Measurements from ENCODE around the gene CNGB1. TPM values are rescaled to one million over a fixed set of nuclear protein-coding genes. Genes with fewer than 3 reads are reported as not detected.

Gene CNGB1
- total and polyA plus RNA-seq, 7 experiments from 2014 or later = not detected

GRCh38 chr16:57998486-57998885 lies 27.6 kb upstream of the CNGB1 start:
- Histone ChIP-seq H3K4me3 (ENCODE audit: low read length) (peak overlapping the region; percentile 67), H3K9me3 (ENCODE audit: control insufficient read depth in 2 of 3, low read length in 3 of 3) (no peaks in the 10 kb centered on the region), H3K36me3 (ENCODE audit: control insufficient read depth in 2 of 3, insufficient read depth in 3 of 3, low read length in 3 of 3) (peaks cover 0 to 45% (median 12%) of the 10 kb centered on the region in 3 experiments), H3K4me1 (ENCODE audit: control insufficient read depth in 2 of 2, insufficient read depth in 2 of 2, low read length in 2 of 2) (peaks cover 51 to 55% of the 10 kb centered on the region in 2 donors), H3K27me3 (ENCODE audit: control insufficient read depth in 2 of 2, insufficient read depth in 2 of 2, low read length in 2 of 2) (no peaks in the 10 kb centered on the region), H3K27ac (ENCODE audit: low read depth, low read length) (peak overlapping the region; percentile 85)
- intact Hi-C loops (cut with micrococcal nuclease) = loop anchor here in 1 of 2 donors (1.0 to 5.0 kb wide), 3 partner anchors 190 to 406 kb away; no protein-coding TSS in a partner anchor
- ChIA-PET CTCF (interaction anchor here (0.7 to 6.6 kb wide), 3 partner anchors 92 to 168 kb away, joined by 3 to 43 read pairs (median 16); no protein-coding TSS in a partner anchor), POLR2A (interaction anchor here (0.9 to 1.0 kb wide), 2 partner anchors 10 to 1067 kb away, joined by 3 to 4 read pairs; no protein-coding TSS in a partner anchor)
- no peaks in the 10 kb centered on the region for H3K27me3 Mint-ChIP-seq
- peak overlapping the region; percentile 70 to 91 (median 82) for H3K4me3 Mint-ChIP-seq
- peaks cover 0 to 11% (median 0%) of the 10 kb centered on the region in 5 donors for H3K36me3 Mint-ChIP-seq
- DNase-seq (peak in 8 of 9 donors; percentile 19 to 61 (median 32)), ATAC-seq (no peak)
- peak overlapping the region; percentile 79 to 92 (median 85) for H3K27ac Mint-ChIP-seq
- peaks cover 24 to 70% (median 55%) of the 10 kb centered on the region in 7 donors for H3K4me1 Mint-ChIP-seq
- no peaks in the 10 kb centered on the region for H3K9me3 Mint-ChIP-seq

- H3K27me3 Mint-ChIP-seq = no peaks in the 10 kb centered on the region
- no peaks in the 10 kb centered on the region for H3K9me3 ChIP-seq (ENCODE audit: control insufficient read depth in 2 of 3, low read length in 3 of 3)
- H3K9me3 Mint-ChIP-seq = no peaks in the 10 kb centered on the region
- H3K4me3 Mint-ChIP-seq = peak overlapping the region; percentile 70 to 91 (median 82)
- peaks cover 51 to 55% of the 10 kb centered on the region in 2 donors for H3K4me1 ChIP-seq (ENCODE audit: control insufficient read depth in 2 of 2, insufficient read depth in 2 of 2, low read length in 2 of 2)
- peaks cover 0 to 11% (median 0%) of the 10 kb centered on the region in 5 donors for H3K36me3 Mint-ChIP-seq
- ChIA-PET POLR2A (interaction anchor here (1.0 kb wide), 1 partner anchor 9 kb away, joined by 3 read pairs; no protein-coding TSS in a partner anchor), CTCF (interaction anchor here (0.6 to 6.6 kb wide), 3 partner anchors 9 to 97 kb away, joined by 3 to 43 read pairs (median 16); no protein-coding TSS in a partner anchor)
- H3K27ac Mint-ChIP-seq = peak overlapping the region; percentile 79 to 92 (median 85)
- intact Hi-C loops (cut with micrococcal nuclease) = loop anchor here in 1 of 2 donors (1.0 to 5.0 kb wide), 3 partner anchors 189 to 405 kb away; no protein-coding TSS in a partner anchor
- ATAC-seq = no peak
- peaks cover 24 to 76% (median 57%) of the 10 kb centered on the region in 7 donors for H3K4me1 Mint-ChIP-seq
- H3K4me3 ChIP-seq (ENCODE audit: low read length) = peak overlapping the region; percentile 67
- no peaks in the 10 kb centered on the region for H3K27me3 ChIP-seq (ENCODE audit: control insufficient read depth in 2 of 2, insufficient read depth in 2 of 2, low read length in 2 of 2)
- no peak for DNase-seq
- peak overlapping the region; percentile 85 for H3K27ac ChIP-seq (ENCODE audit: low read depth, low read length)
- peaks cover 0 to 45% (median 12%) of the 10 kb centered on the region in 3 experiments for H3K36me3 ChIP-seq (ENCODE audit: control insufficient read depth in 2 of 3, insufficient read depth in 3 of 3, low read length in 3 of 3)
Observed at GRCh38 chr16:57997528-57998265, 26.8 kb upstream of the CNGB1 start.

- H3K4me3 Mint-ChIP-seq = peak overlapping the region in 4 of 10 donors; percentile 45 to 85 (median 81)
- H3K27ac Mint-ChIP-seq = peak overlapping the region in 6 of 9 donors; percentile 16 to 83 (median 76)
- ChIA-PET CTCF (interaction anchor here (6.6 kb wide), 1 partner anchor 97 kb away, joined by 43 read pairs; no protein-coding TSS in a partner anchor), POLR2A (no interaction called here)
- Histone ChIP-seq H3K9me3 (ENCODE audit: control insufficient read depth in 2 of 3, low read length in 3 of 3) (no peaks in the 10 kb centered on the region), H3K27me3 (ENCODE audit: control insufficient read depth in 2 of 2, insufficient read depth in 2 of 2, low read length in 2 of 2) (no peaks in the 10 kb centered on the region), H3K4me1 (ENCODE audit: control insufficient read depth in 2 of 2, insufficient read depth in 2 of 2, low read length in 2 of 2) (peaks cover 49 to 55% of the 10 kb centered on the region in 2 donors), H3K36me3 (ENCODE audit: control insufficient read depth in 2 of 3, insufficient read depth in 3 of 3, low read length in 3 of 3) (peaks cover 0 to 45% (median 12%) of the 10 kb centered on the region in 3 experiments), H3K4me3 (ENCODE audit: low read length) (no peak overlapping the region), H3K27ac (ENCODE audit: low read depth, low read length) (peak overlapping the region; percentile 37)
- ATAC-seq (no peak), DNase-seq (no peak)
- peaks cover 0 to 11% (median 0%) of the 10 kb centered on the region in 5 donors for H3K36me3 Mint-ChIP-seq
- H3K4me1 Mint-ChIP-seq = peaks cover 24 to 73% (median 51%) of the 10 kb centered on the region in 7 donors
- H3K27me3 Mint-ChIP-seq = no peaks in the 10 kb centered on the region
- no peaks in the 10 kb centered on the region for H3K9me3 Mint-ChIP-seq
- intact Hi-C loops (cut with micrococcal nuclease) = loop anchor here in 1 of 2 donors (5.0 kb wide), 1 partner anchor 405 kb away; no protein-coding TSS in a partner anchor
Observed at GRCh38 chr16:57997176-57997527, 26.2 kb upstream of the CNGB1 start.

- H3K27me3 Mint-ChIP-seq = no peaks in the 10 kb centered on the region
- H3K27ac Mint-ChIP-seq = peak overlapping the region in 4 of 9 donors; percentile 9 to 83 (median 36)
- peaks cover 0 to 11% (median 0%) of the 10 kb centered on the region in 5 donors for H3K36me3 Mint-ChIP-seq
- H3K4me1 ChIP-seq (ENCODE audit: control insufficient read depth in 2 of 2, insufficient read depth in 2 of 2, low read length in 2 of 2) = peaks cover 43 to 55% of the 10 kb centered on the region in 2 donors
- H3K9me3 Mint-ChIP-seq = no peaks in the 10 kb centered on the region
- CTCF ChIA-PET = interaction anchor here (6.6 kb wide), 1 partner anchor 96 kb away, joined by 43 read pairs; no protein-coding TSS in a partner anchor
- no peak for DNase-seq
- peak overlapping the region in 2 of 10 donors; percentile 19 to 79 for H3K4me3 Mint-ChIP-seq
- POLR2A ChIA-PET = no interaction called here
- H3K4me1 Mint-ChIP-seq = peaks cover 24 to 67% (median 46%) of the 10 kb centered on the region in 7 donors
- no peak overlapping the region for H3K4me3 ChIP-seq (ENCODE audit: low read length)
- peaks cover 0 to 45% (median 12%) of the 10 kb centered on the region in 3 experiments for H3K36me3 ChIP-seq (ENCODE audit: control insufficient read depth in 2 of 3, insufficient read depth in 3 of 3, low read length in 3 of 3)
- intact Hi-C loops (cut with micrococcal nuclease) = loop anchor here in 1 of 2 donors (5.0 kb wide), 1 partner anchor 404 kb away; no protein-coding TSS in a partner anchor
- no peaks in the 10 kb centered on the region for H3K9me3 ChIP-seq (ENCODE audit: control insufficient read depth in 2 of 3, low read length in 3 of 3)
- H3K27ac ChIP-seq (ENCODE audit: low read depth, low read length) = peak overlapping the region; percentile 46
- H3K27me3 ChIP-seq (ENCODE audit: control insufficient read depth in 2 of 2, insufficient read depth in 2 of 2, low read length in 2 of 2) = no peaks in the 10 kb centered on the region
- ATAC-seq = no peak
Observed at GRCh38 chr16:57996406-57997175, 25.7 kb upstream of the CNGB1 start.

- no peaks in the 10 kb centered on the region for H3K9me3 ChIP-seq (ENCODE audit: control insufficient read depth in 2 of 3, low read length in 3 of 3)
- H3K4me3 Mint-ChIP-seq = peak overlapping the region in 3 of 10 donors; percentile 23 to 50 (median 29)
- H3K36me3 Mint-ChIP-seq = peaks cover 0 to 11% (median 0%) of the 10 kb centered on the region in 5 donors
- peak overlapping the region; percentile 46 for H3K27ac ChIP-seq (ENCODE audit: low read depth, low read length)
- ChIA-PET POLR2A (no interaction called here), CTCF (no interaction called here)
- H3K4me1 Mint-ChIP-seq = peaks cover 27 to 60% (median 41%) of the 10 kb centered on the region in 7 donors
- H3K36me3 ChIP-seq (ENCODE audit: control insufficient read depth in 2 of 3, insufficient read depth in 3 of 3, low read length in 3 of 3) = peaks cover 0 to 43% (median 12%) of the 10 kb centered on the region in 3 experiments
- no peak for ATAC-seq
- no peaks in the 10 kb centered on the region for H3K9me3 Mint-ChIP-seq
- intact Hi-C loops (cut with micrococcal nuclease) = loop anchor here in 1 of 2 donors (5.0 kb wide), 1 partner anchor 404 kb away; no protein-coding TSS in a partner anchor
- no peaks in the 10 kb centered on the region for H3K27me3 Mint-ChIP-seq
- H3K27ac Mint-ChIP-seq = peak overlapping the region; percentile 9 to 89 (median 74)
- no peaks in the 10 kb centered on the region for H3K27me3 ChIP-seq (ENCODE audit: control insufficient read depth in 2 of 2, insufficient read depth in 2 of 2, low read length in 2 of 2)
- DNase-seq = no peak
- H3K4me3 ChIP-seq (ENCODE audit: low read length) = no peak overlapping the region
- peaks cover 43 to 55% of the 10 kb centered on the region in 2 donors for H3K4me1 ChIP-seq (ENCODE audit: control insufficient read depth in 2 of 2, insufficient read depth in 2 of 2, low read length in 2 of 2)
Observed at GRCh38 chr16:57995721-57996405, 24.9 kb upstream of the CNGB1 start.

Data from naive thymus-derived CD4-positive, alpha-beta T cell (primary cell).